Upper lobe of left lung (tissue), 6 donors: ENCODE results near the gene ADGRG3. TPM values are rescaled to one million over a fixed set of nuclear protein-coding genes. Genes with fewer than 3 reads are reported as not detected.

Experiments
- ATAC-seq, 2 donors: fragments of 200-7000 bp; cut with Tn5 transposase; one replicate each; pipeline ENCODE4 v1.9.1; 2022; ENCODE audit warnings: mild to moderate bottlenecking in 2 of 2, moderate library complexity in 2 of 2; ENCODE audit not compliant: low FRiP score in 2 of 2
- DNase-seq, 2 donors: peaks; one replicate each; pipeline ENCODE4 v3.0.0-alpha.2; 2019 to 2020
- H3K27ac ChIP-seq, 4 donors: fragments of 200-600 bp; sonication (generic); one replicate each; pipeline ENCODE4 v1.5.1; 2016 to 2019
- H3K27me3 ChIP-seq, 4 donors: fragments of 200-600 bp; sonication (generic); one replicate each; pipeline ENCODE4 v1.5.1; 2017 to 2019
- H3K36me3 ChIP-seq, 4 donors: fragments of 200-600 bp; sonication (generic); one replicate each; pipeline ENCODE4 v1.5.1; 2016 to 2019
- H3K4me1 ChIP-seq, 4 donors: fragments of 200-600 bp; sonication (generic); one replicate each; pipeline ENCODE4 v1.5.1; 2018 to 2019
- H3K4me3 ChIP-seq, 4 donors: fragments of 200-600 bp; sonication (generic); one replicate each; pipeline ENCODE4 v1.5.1; 2017 to 2019; ENCODE audit warnings: mild to moderate bottlenecking in 2 of 4, moderate library complexity in 1 of 4
- H3K9me3 ChIP-seq, 4 donors: fragments of 200-600 bp; sonication (generic); one replicate each; pipeline ENCODE4 v1.5.1; 2018 to 2019
- CTCF ChIP-seq, 6 experiments: fragments of 450-650 bp in 4 of 6; fragments of 200-600 bp in 2 of 6; sonication (generic) in 2 of 6; IDR thresholded peaks; one replicate each; pipeline ENCODE4 v1.5.1; 2016 to 2019; ENCODE audit warnings: antibody characterized with exemption in 6 of 6
- EP300 ChIP-seq, 4 donors: sonication (generic); formaldehyde crosslinking; IDR thresholded peaks; one replicate each; pipeline ENCODE4 v1.5.1; 2017; ENCODE audit warnings: antibody characterized with exemption in 4 of 4, control low read depth in 2 of 4
- POLR2A ChIP-seq, 4 donors: fragments of 450-650 bp; IDR thresholded peaks; one replicate each; pipeline ENCODE4 v1.5.1; 2016 to 2017; ENCODE audit warnings: antibody characterized with exemption in 4 of 4, mild to moderate bottlenecking in 2 of 4
- POLR2AphosphoS5 ChIP-seq, 2 donors: sonication (generic); formaldehyde crosslinking; IDR thresholded peaks; one replicate each; pipeline ENCODE4 v1.5.1; 2017; ENCODE audit warnings: antibody characterized with exemption in 2 of 2
- WGBS, 2 donors: methylation state at CpG; one replicate each; pipeline ENCODE4 v1.1.5; 2017 to 2018; 5-methylcytosine and 5-hydroxymethylcytosine counted together
- total RNA-seq, 6 donors: library from RNA; depleted of rRNA in 4 of 6; stranded (reverse); fragments of >200 nt in 4 of 6; gene quantifications; one replicate each; pipeline versions ENCODE4 v1.1.0 to v1.2.1, GENCODE V29; 2016 to 2021
- donor health status: DM: no; HTN: no; CAD: no; lungs with moderate emphysema.
- donor health status: DM: no; HTN: yes; CAD: no; lungs with severe emphysema.

The ADGRG3 gene
- total RNA-seq, 6 donors from 2014 or later: 3.1 to 17.2 (median 8.4) TPM

- WGBS, 2 donors: 84 to 87% methylated on average over 9 to 23 of the region's 23 CpGs
- DNase-seq: peak in 1 of 2 donors; percentile 38
Observed at GRCh38 chr16:57701759-57702371, 33.8 kb downstream of the ADGRG3 start.

GRCh38 chr16:57703416-57704010, 35.4 kb downstream of the ADGRG3 start:
- 85 to 90% methylated on average over 11 of the region's 11 CpGs for WGBS, 2 donors
- Histone ChIP-seq H3K4me3 (no peak overlapping the region), H3K27ac (no peak overlapping the region), H3K9me3 (no peaks in the 10 kb centered on the region), H3K36me3 (no peaks in the 10 kb centered on the region), H3K27me3 (no peaks in the 10 kb centered on the region), H3K4me1 (no peaks in the 10 kb centered on the region)
- DNase-seq (no peak), ATAC-seq (no peak)
- TF ChIP-seq POLR2AphosphoS5 (IDR thresholded peaks at IDR 0.05) (no peak), CTCF (IDR thresholded peaks at IDR 0.05) (no peak), POLR2A (IDR thresholded peaks at IDR 0.05) (no peak), EP300 (IDR thresholded peaks at IDR 0.05) (no peak)

More at GRCh38 chr16:57701759-57702371, 33.8 kb downstream of the ADGRG3 start:
- no peak overlapping the region for H3K4me3 ChIP-seq
- TF ChIP-seq POLR2AphosphoS5 (IDR thresholded peaks at IDR 0.05) (no peak), EP300 (IDR thresholded peaks at IDR 0.05) (no peak), POLR2A (IDR thresholded peaks at IDR 0.05) (no peak), CTCF (IDR thresholded peaks at IDR 0.05) (no peak)
- no peaks in the 10 kb centered on the region for H3K4me1 ChIP-seq
- H3K27me3 ChIP-seq: no peaks in the 10 kb centered on the region
- no peaks in the 10 kb centered on the region for H3K36me3 ChIP-seq
- no peak overlapping the region for H3K27ac ChIP-seq
- no peak for ATAC-seq
- H3K9me3 ChIP-seq: no peaks in the 10 kb centered on the region

GRCh38 chr16:57704011-57704904, 36.2 kb downstream of the ADGRG3 start:
- 64 to 66% methylated on average over 11 of the region's 11 CpGs for WGBS, 2 donors

More at GRCh38 chr16:57704011-57704904, 36.2 kb downstream of the ADGRG3 start:
- ATAC-seq: no peak
- H3K27ac ChIP-seq: no peak overlapping the region
- DNase-seq: no peak
- H3K4me3 ChIP-seq: no peak overlapping the region
- no peaks in the 10 kb centered on the region for H3K36me3 ChIP-seq
- H3K27me3 ChIP-seq: no peaks in the 10 kb centered on the region
- H3K9me3 ChIP-seq: no peaks in the 10 kb centered on the region
- TF ChIP-seq CTCF (IDR thresholded peaks at IDR 0.05) (no peak), POLR2AphosphoS5 (IDR thresholded peaks at IDR 0.05) (no peak)
- no peaks in the 10 kb centered on the region for H3K4me1 ChIP-seq
